Panc1 (cell line): ENCODE measurements around the gene SIRPA. TPM values are rescaled to one million over a fixed set of nuclear protein-coding genes. Genes with fewer than 3 reads are reported as not detected.

Experiments used
- ATAC-seq: fragments of 200-7000 bp; cut with Tn5 transposase; 2 replicates; pipeline ENCODE4 v1.9.1; 2020; ENCODE audit warnings: mild to moderate bottlenecking, moderate library complexity
- BruUV-seq: library from RNA; stranded (reverse); fragments of 400-500 nt; replicated peaks from 2 replicates; lab custom pipeline; 2021; lab: Mats Ljungman, UMichigan
- CTCF ChIA-PET: fragments of 300-600 bp; sonication (Branson Sonifier 250); formaldehyde crosslinking; loops from one replicate; lab custom pipeline; 2022; ENCODE audit warnings: antibody characterized with exemption; lab: Charles Lee
- POLR2A ChIA-PET: fragments of 300-600 bp; sonication (Branson Sonifier 250); formaldehyde crosslinking; loops from one replicate; lab custom pipeline; 2022; ENCODE audit warnings: antibody characterized with exemption; lab: Charles Lee
- DNase-seq: peaks from one replicate; pipeline ENCODE4 v3.0.0-alpha.2; 2010; ENCODE audit warnings: low read depth, low spot score
- H3K27ac ChIP-seq: 2 replicates; pipeline ENCODE4 v1.5.1; 2011; ENCODE audit warnings: mild to moderate bottlenecking, low read length, inconsistent platforms
- H3K27me3 ChIP-seq: fragments of 200-500 bp; sonication (Bioruptor generic); 2 replicates; pipeline ENCODE4 v1.6.0; 2014; ENCODE audit warnings: low read length, inconsistent platforms; ENCODE audit not compliant: control insufficient read depth, insufficient read depth
- H3K36me3 ChIP-seq: fragments of 200-500 bp; sonication (Bioruptor generic); 2 replicates; pipeline ENCODE4 v1.5.1; 2014; ENCODE audit warnings: inconsistent platforms, mild to moderate bottlenecking, low read length, moderate library complexity; ENCODE audit not compliant: control insufficient read depth, insufficient read depth
- H3K4me1 ChIP-seq: 2 replicates; pipeline ENCODE4 v1.5.1; 2011; ENCODE audit warnings: inconsistent platforms, mild to moderate bottlenecking, low read length, moderate library complexity; ENCODE audit not compliant: control insufficient read depth, insufficient read depth
- H3K4me3 ChIP-seq, 2 experiments: 2 replicates each; pipeline ENCODE4 v1.5.1; 2011 to 2012; ENCODE audit warnings: low read depth in 2 of 2, low read length in 2 of 2, mild to moderate bottlenecking in 2 of 2, inconsistent platforms in 1 of 2, moderate library complexity in 1 of 2
- H3K9me3 ChIP-seq: fragments of 200-500 bp; sonication (Bioruptor generic); 2 replicates; pipeline ENCODE4 v1.5.1; 2014; ENCODE audit warnings: low read depth, mild to moderate bottlenecking, inconsistent platforms, low read length, moderate library complexity; ENCODE audit not compliant: control insufficient read depth, insufficient read depth
- CTCF ChIP-seq: fragments of 450-650 bp; IDR thresholded peaks from 2 replicates; pipeline ENCODE4 v1.5.1; 2017; ENCODE audit warnings: mild to moderate bottlenecking
- POLR2AphosphoS5 ChIP-seq: IDR thresholded peaks from 2 replicates; pipeline ENCODE4 v1.6.1; 2012; ENCODE audit warnings: mild to moderate bottlenecking, low read depth, low read length, moderate library complexity
- REST ChIP-seq, 2 experiments: IDR thresholded peaks; 2 replicates each; pipeline ENCODE4 v1.6.1; 2011 to 2012; ENCODE audit warnings: low read depth in 2 of 2, control low read depth in 1 of 2, low read length in 1 of 2, mild to moderate bottlenecking in 1 of 2, moderate library complexity in 1 of 2; ENCODE audit not compliant: insufficient read depth in 1 of 2
- SIN3A ChIP-seq: IDR thresholded peaks from 2 replicates; pipeline ENCODE4 v1.6.1; 2012; ENCODE audit warnings: low read depth, mild to moderate bottlenecking, low read length, moderate library complexity, borderline replicate concordance; ENCODE audit not compliant: insufficient read depth
- TCF7L2 ChIP-seq: IDR thresholded peaks from 2 replicates; pipeline ENCODE4 v1.6.1; 2011; ENCODE audit warnings: mild to moderate bottlenecking, low read depth, low read length, inconsistent platforms
- in situ Hi-C: cut with HindIII; loops from 2 replicates; pipeline ENCODE4 v1.10.0; 2016; ENCODE audit warnings: low sequenced_read_pairs, low pct_unique_long_range_greater_than_20kb
- intact Hi-C: fragments of 100-400 bp; cut with micrococcal nuclease; formaldehyde crosslinking; loops from one replicate; pipeline ENCODE4 v1.10.0; 2022; ENCODE audit not compliant: unreplicated experiment
- total RNA-seq: library from RNA; stranded (reverse); gene quantifications from one replicate; pipeline ENCODE4 v1.2.1, GENCODE V29; 2021; ENCODE audit not compliant: unreplicated experiment

Gene SIRPA
- total RNA-seq, 1 experiment from 2014 or later = 2.4 TPM

- CTCF ChIA-PET = no interaction called here
- Histone ChIP-seq H3K9me3 (no peaks in the 10 kb centered on the region), H3K27me3 (peaks cover 2% of the 10 kb centered on the region; the same call in 1 of the 2 replicates), H3K27ac (no peak overlapping the region), H3K4me3 (no peak overlapping the region), H3K4me1 (no peaks in the 10 kb centered on the region; the same call in 1 of the 2 replicates), H3K36me3 (no peaks in the 10 kb centered on the region)
- POLR2A ChIA-PET = no interaction called here
- DNase-seq (no peak), ATAC-seq (no peak)
- BruUV-seq = no TSS peak
- in situ Hi-C loops = no loop called here
- TF ChIP-seq POLR2AphosphoS5 (no peak), SIN3A (no peak), CTCF (no peak), REST (IDR thresholded peaks at IDR 0.05; ENCODE audit: insufficient read depth in 1 of 2, low read depth in 2 of 2, low read length in 1 of 2) (no peak), TCF7L2 (no peak)
- intact Hi-C loops = no loop called here
Measured at GRCh38 chr20:1897965-1898464, 2.8 kb downstream of the SIRPA start.

DNA sequence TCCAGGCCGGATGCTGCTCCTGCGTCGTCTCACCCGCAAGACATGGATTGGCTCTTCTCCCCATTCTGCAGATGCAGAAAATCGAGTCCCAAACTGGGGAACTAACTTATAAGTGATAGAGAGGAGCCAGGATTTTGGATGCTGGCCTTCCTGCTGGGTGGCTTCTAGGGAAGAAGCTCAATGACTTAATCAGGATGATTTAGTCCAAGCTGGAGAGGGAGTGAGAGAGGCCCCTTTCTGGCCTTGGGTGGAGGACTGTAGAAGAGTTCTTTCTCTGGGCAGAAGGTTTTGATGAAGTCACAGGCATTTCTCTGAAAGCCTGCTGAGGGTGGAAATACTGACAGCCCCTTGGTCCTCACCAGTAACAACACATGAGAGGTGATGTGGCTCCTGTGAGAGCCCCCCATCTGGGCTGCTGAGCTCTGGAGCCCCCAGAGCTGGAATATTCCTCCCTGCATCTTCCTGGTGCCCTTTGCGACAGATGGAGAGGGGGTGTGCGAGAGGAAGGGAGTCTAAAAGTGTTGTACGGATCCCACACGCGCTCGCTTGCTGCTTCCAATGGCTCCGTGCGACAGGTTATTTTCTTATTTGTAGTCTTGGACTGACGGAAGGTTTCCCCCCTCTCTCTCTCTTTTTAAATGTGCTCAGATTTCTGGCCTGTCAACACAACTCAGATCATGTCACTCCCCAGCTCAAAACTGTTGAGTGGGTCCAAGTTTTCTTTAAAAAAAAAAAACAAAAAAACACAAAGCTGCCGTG lies 3.5 kb downstream of the SIRPA start:
- no peak for TF ChIP-seq POLR2AphosphoS5
- no peak for TF ChIP-seq TCF7L2
- TF ChIP-seq CTCF = no peak
- BruUV-seq = no TSS peak
- Histone ChIP-seq H3K9me3 (no peaks in the 10 kb centered on the region), H3K4me1 (no peaks in the 10 kb centered on the region; the same call in 1 of the 2 replicates), H3K27me3 (peaks cover 2% of the 10 kb centered on the region; the same call in 1 of the 2 replicates), H3K4me3 (no peak overlapping the region), H3K36me3 (no peaks in the 10 kb centered on the region), H3K27ac (no peak overlapping the region)
- ATAC-seq (no peak), DNase-seq (no peak)
- intact Hi-C loops = no loop called here
- in situ Hi-C loops = no loop called here
- ChIA-PET CTCF (interaction anchor here (0.7 kb wide), 1 partner anchor 92 kb away, joined by 3 read pairs; no protein-coding TSS in a partner anchor), POLR2A (no interaction called here)
